Measurements from ENCODE around the gene IRF9.

The IRF9 gene

GRCh38 chr14:24204163-24205146 is 43.4 kb downstream of the IRF9 start:
- H3K4me3 ChIP-seq (replicated peaks; ENCODE audit: insufficient read depth, low read length), result no peak overlapping the region
- H3K27me3 ChIP-seq (ENCODE audit: insufficient read depth, poor library complexity, severe bottlenecking), result no peaks in the 10 kb centered on the region
- TF ChIP-seq SPI1 (IDR thresholded peaks at IDR 0.05; ENCODE audit: borderline replicate concordance, low read depth) (no peak), POLR2AphosphoS5 (IDR thresholded peaks at IDR 0.05; ENCODE audit: low read depth) (no peak), GABPA (IDR thresholded peaks at IDR 0.05; ENCODE audit: low read depth) (no peak), CTCF (IDR thresholded peaks at IDR 0.05; ENCODE audit: insufficient read depth, low read length) (no peak)
- TF ChIP-seq, protein P1, sequence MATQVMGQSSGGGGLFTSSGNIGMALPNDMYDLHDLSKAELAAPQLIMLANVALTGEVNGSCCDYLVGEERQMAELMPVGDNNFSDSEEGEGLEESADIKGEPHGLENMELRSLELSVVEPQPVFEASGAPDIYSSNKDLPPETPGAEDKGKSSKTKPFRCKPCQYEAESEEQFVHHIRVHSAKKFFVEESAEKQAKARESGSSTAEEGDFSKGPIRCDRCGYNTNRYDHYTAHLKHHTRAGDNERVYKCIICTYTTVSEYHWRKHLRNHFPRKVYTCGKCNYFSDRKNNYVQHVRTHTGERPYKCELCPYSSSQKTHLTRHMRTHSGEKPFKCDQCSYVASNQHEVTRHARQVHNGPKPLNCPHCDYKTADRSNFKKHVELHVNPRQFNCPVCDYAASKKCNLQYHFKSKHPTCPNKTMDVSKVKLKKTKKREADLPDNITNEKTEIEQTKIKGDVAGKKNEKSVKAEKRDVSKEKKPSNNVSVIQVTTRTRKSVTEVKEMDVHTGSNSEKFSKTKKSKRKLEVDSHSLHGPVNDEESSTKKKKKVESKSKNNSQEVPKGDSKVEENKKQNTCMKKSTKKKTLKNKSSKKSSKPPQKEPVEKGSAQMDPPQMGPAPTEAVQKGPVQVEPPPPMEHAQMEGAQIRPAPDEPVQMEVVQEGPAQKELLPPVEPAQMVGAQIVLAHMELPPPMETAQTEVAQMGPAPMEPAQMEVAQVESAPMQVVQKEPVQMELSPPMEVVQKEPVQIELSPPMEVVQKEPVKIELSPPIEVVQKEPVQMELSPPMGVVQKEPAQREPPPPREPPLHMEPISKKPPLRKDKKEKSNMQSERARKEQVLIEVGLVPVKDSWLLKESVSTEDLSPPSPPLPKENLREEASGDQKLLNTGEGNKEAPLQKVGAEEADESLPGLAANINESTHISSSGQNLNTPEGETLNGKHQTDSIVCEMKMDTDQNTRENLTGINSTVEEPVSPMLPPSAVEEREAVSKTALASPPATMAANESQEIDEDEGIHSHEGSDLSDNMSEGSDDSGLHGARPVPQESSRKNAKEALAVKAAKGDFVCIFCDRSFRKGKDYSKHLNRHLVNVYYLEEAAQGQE (IDR thresholded peaks at IDR 0.05; ENCODE audit: insufficient replicate concordance, low read depth), result no peak
- no peak overlapping the region for H3K27ac ChIP-seq (replicated peaks)
- DNase-seq (ENCODE audit: low read depth in 1 of 2, low spot score in 1 of 2), result no peak

GRCh38 chr14:24206260-24207103 is 45.4 kb downstream of the IRF9 start:
- no peaks in the 10 kb centered on the region for H3K27me3 ChIP-seq (ENCODE audit: insufficient read depth, poor library complexity, severe bottlenecking)
- H3K4me3 ChIP-seq (replicated peaks; ENCODE audit: insufficient read depth, low read length), result no peak overlapping the region
- no peak overlapping the region for H3K27ac ChIP-seq (replicated peaks)
- DNase-seq (ENCODE audit: low read depth in 1 of 2, low spot score in 1 of 2), result no peak
- TF ChIP-seq SPI1 (IDR thresholded peaks at IDR 0.05; ENCODE audit: borderline replicate concordance, low read depth), result no peak

DNA sequence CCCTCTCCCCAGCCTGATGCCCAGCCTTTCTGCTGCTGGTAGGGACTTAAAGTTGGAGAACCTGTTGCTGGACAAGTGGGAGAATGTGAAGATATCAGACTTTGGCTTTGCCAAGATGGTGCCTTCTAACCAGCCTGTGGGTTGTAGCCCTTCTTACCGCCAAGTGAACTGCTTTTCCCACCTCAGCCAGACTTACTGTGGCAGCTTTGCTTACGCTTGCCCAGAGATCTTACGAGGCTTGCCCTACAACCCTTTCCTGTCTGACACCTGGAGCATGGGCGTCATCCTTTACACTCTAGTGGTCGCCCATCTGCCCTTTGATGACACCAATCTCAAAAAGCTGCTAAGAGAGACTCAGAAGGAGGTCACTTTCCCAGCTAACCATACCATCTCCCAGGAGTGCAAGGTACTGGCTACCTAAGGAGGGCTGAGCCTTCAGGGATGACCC is 46.1 kb downstream of the IRF9 start:
- Histone ChIP-seq H3K27ac (replicated peaks) (no peak overlapping the region), H3K27me3 (ENCODE audit: insufficient read depth, poor library complexity, severe bottlenecking) (no peaks in the 10 kb centered on the region), H3K4me3 (replicated peaks; ENCODE audit: insufficient read depth, low read length) (no peak overlapping the region)
- DNase-seq (ENCODE audit: low read depth in 1 of 2, low spot score in 1 of 2), result no peak
- TF ChIP-seq POLR2AphosphoS5 (IDR thresholded peaks at IDR 0.05; ENCODE audit: low read depth) (no peak), CTCF (IDR thresholded peaks at IDR 0.05; ENCODE audit: insufficient read depth, low read length) (no peak), SPI1 (IDR thresholded peaks at IDR 0.05; ENCODE audit: borderline replicate concordance, low read depth) (no peak), GABPA (IDR thresholded peaks at IDR 0.05; ENCODE audit: low read depth) (no peak)
- TF ChIP-seq, protein P1 (IDR thresholded peaks at IDR 0.05; ENCODE audit: insufficient replicate concordance, low read depth), result no peak

DNA sequence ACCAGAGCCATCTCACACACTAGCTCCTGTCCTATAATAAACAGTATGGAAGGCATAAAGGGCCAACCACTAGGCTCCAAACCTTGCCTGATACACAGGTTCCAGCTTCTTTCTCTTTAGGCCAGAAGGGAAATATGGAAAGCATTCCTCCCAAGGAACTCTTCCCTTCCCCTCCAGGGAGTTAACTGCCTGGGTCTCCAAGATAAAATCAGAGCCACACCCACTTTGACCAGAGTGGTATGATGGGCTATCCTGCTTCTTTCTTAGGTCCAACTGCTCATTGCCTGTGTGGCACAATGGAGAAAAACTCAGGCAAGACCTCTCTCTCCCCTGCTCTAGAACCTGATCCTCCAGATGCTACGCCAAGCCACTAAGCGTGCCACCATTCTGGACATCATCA is 46.6 kb downstream of the IRF9 start:
- no peak overlapping the region for H3K27ac ChIP-seq (replicated peaks)
- no peak for DNase-seq (ENCODE audit: low read depth in 1 of 2, low spot score in 1 of 2)
- H3K27me3 ChIP-seq (ENCODE audit: insufficient read depth, poor library complexity, severe bottlenecking), result no peaks in the 10 kb centered on the region
- TF ChIP-seq SPI1 (IDR thresholded peaks at IDR 0.05; ENCODE audit: borderline replicate concordance, low read depth) (no peak), CTCF (IDR thresholded peaks at IDR 0.05; ENCODE audit: insufficient read depth, low read length) (no peak), GABPA (IDR thresholded peaks at IDR 0.05; ENCODE audit: low read depth) (no peak), POLR2AphosphoS5 (IDR thresholded peaks at IDR 0.05; ENCODE audit: low read depth) (no peak)
- TF ChIP-seq, protein P1 (IDR thresholded peaks at IDR 0.05; ENCODE audit: insufficient replicate concordance, low read depth), result no peak
- no peak overlapping the region for H3K4me3 ChIP-seq (replicated peaks; ENCODE audit: insufficient read depth, low read length)

Measured in HL-60 (cell line).